ENCODE measurements around the gene RAE1. TPM values are rescaled to one million over a fixed set of nuclear protein-coding genes. Genes with fewer than 3 reads are reported as not detected.

The RAE1 gene
- total and polyA plus RNA-seq, 2 experiments from 2014 or later: 35.4 to 43.3 TPM

- no peaks in the 10 kb centered on the region; the same call in 1 of the 2 replicates for H3K27me3 ChIP-seq (ENCODE audit: insufficient read depth)
- peaks cover 7% of the 10 kb centered on the region for H3K4me1 Mint-ChIP-seq
- ATAC-seq (no peak), DNase-seq (ENCODE audit: low spot score) (no peak)
- H3K9me3 Mint-ChIP-seq: no peaks in the 10 kb centered on the region
- TF ChIP-seq REST (IDR thresholded peaks at IDR 0.05; ENCODE audit: unreplicated experiment): no peak
- TF ChIP-seq ETS1 (IDR thresholded peaks at IDR 0.05): no peak
- TF ChIP-seq NANOG (IDR thresholded peaks at IDR 0.05; ENCODE audit: borderline replicate concordance): no peak
- TF ChIP-seq JUNB (IDR thresholded peaks at IDR 0.05; ENCODE audit: unreplicated experiment): no peak
- TF ChIP-seq ZNF331 (CRISPR knock-in tag; IDR thresholded peaks at IDR 0.05; ENCODE audit: low read depth): no peak
- TF ChIP-seq EZH2phosphoT487 (IDR thresholded peaks at IDR 0.05; ENCODE audit: unreplicated experiment): no peak
- TF ChIP-seq ZNF462 (CRISPR knock-in tag; IDR thresholded peaks at IDR 0.05): no peak
- TF ChIP-seq CREB1 (CRISPR knock-in tag; IDR thresholded peaks at IDR 0.05; ENCODE audit: low read depth): no peak
- no peak for TF ChIP-seq ZNF114 (CRISPR knock-in tag; IDR thresholded peaks at IDR 0.05)
- no peak for TF ChIP-seq EZH2 (IDR thresholded peaks at IDR 0.05; ENCODE audit: low read depth, unreplicated experiment)
- no peak for TF ChIP-seq CTCF (conservative IDR thresholded peaks at IDR 0.05; ENCODE audit: low read depth in 2 of 2)
- TF ChIP-seq STAT1 (IDR thresholded peaks at IDR 0.05; ENCODE audit: unreplicated experiment): no peak
- TF ChIP-seq POLR2AphosphoS5 (IDR thresholded peaks at IDR 0.05; ENCODE audit: low read depth): no peak
- no peak overlapping the region for H3K4me3 ChIP-seq
- H2AFZ ChIP-seq: no peak overlapping the region
- peaks cover 3% of the 10 kb centered on the region; the same call in 2 of the 3 replicates for H3K36me3 Mint-ChIP-seq (ENCODE audit: low read depth)
- H4K20me1 ChIP-seq (replicated peaks; ENCODE audit: insufficient read depth): no peaks in the 10 kb centered on the region; the same call in 1 of the 2 replicates
- H3K27ac Mint-ChIP-seq: no peak overlapping the region
- H3K9me2 ChIP-seq (ENCODE audit: insufficient read depth): no peaks in the 10 kb centered on the region
- H3K36me3 ChIP-seq (ENCODE audit: insufficient read depth): no peaks in the 10 kb centered on the region
- peaks cover 6% of the 10 kb centered on the region for H3K27me3 Mint-ChIP-seq (ENCODE audit: insufficient read depth, low read depth, poor library complexity)
- H3K4me1 ChIP-seq (ENCODE audit: insufficient read depth): peaks cover 2% of the 10 kb centered on the region; the same call in 1 of the 2 replicates
- H3K79me2 ChIP-seq (replicated peaks; ENCODE audit: insufficient read depth): no peaks in the 10 kb centered on the region
- no peak overlapping the region for H3K4me3 Mint-ChIP-seq
- H3K27ac ChIP-seq (ENCODE audit: low read depth): no peak overlapping the region
- no peak overlapping the region for H3K4me2 ChIP-seq
- no peaks in the 10 kb centered on the region for H3F3A ChIP-seq (replicated peaks; ENCODE audit: low read depth)
These were observed 34.9 kb downstream of the RAE1 start for GRCh38 chr20:57385940-57386339.
